Heart left ventricle (tissue), 16 donors: ENCODE results near the gene MMP21. TPM values are rescaled to one million over a fixed set of nuclear protein-coding genes. Genes with fewer than 3 reads are reported as not detected.

ENCODE experiments used
- ATAC-seq, 4 donors: fragments of 200-7000 bp; cut with Tn5 transposase; one replicate each; pipeline ENCODE4 v1.9.1; 2020 to 2022; ENCODE audit warnings: moderate library complexity in 4 of 4, mild to moderate bottlenecking in 3 of 4, moderate number of reproducible peaks in 1 of 4
- DNase-seq, 5 donors: peaks; one replicate each; pipeline ENCODE4 v3.0.0-alpha.2; 2020
- H3K27ac ChIP-seq, 12 donors: fragments of 200-600 bp; sonication (generic) in 4 of 12; one replicate each; pipeline versions ENCODE4 v1.5.0 to v1.8.0; 2016 to 2022; ENCODE audit warnings: mild to moderate bottlenecking in 2 of 12
- H3K27me3 ChIP-seq, 9 donors: fragments of 200-600 bp; sonication (generic) in 2 of 9; one replicate each; pipeline versions ENCODE4 v1.5.1 to v1.8.0; 2016 to 2022; ENCODE audit warnings: mild to moderate bottlenecking in 3 of 9
- H3K36me3 ChIP-seq, 9 donors: fragments of 200-600 bp; sonication (generic) in 2 of 9; one replicate each; pipeline versions ENCODE4 v1.5.0 to v1.8.0; 2018 to 2022; ENCODE audit warnings: mild to moderate bottlenecking in 2 of 9
- H3K4me1 ChIP-seq, 12 donors: fragments of 200-600 bp; sonication (generic) in 4 of 12; one replicate each; pipeline versions ENCODE4 v1.5.0 to v1.8.0; 2016 to 2022; ENCODE audit warnings: mild to moderate bottlenecking in 3 of 12
- H3K4me3 ChIP-seq, 12 donors: fragments of 200-600 bp; sonication (generic) in 4 of 12; one replicate each; pipeline versions ENCODE4 v1.5.0 to v1.8.0; 2017 to 2022; ENCODE audit warnings: mild to moderate bottlenecking in 9 of 12, moderate library complexity in 4 of 12
- H3K9me3 ChIP-seq, 12 donors: fragments of 200-600 bp; sonication (generic) in 4 of 12; one replicate each; pipeline versions ENCODE4 v1.5.0 to v1.8.0; 2016 to 2022; ENCODE audit warnings: mild to moderate bottlenecking in 1 of 12
- POLR2A ChIP-seq, 2 donors: fragments of 450-650 bp; IDR thresholded peaks; one replicate each; pipeline ENCODE4 v1.6.1; 2017; ENCODE audit warnings: antibody characterized with exemption in 2 of 2, mild to moderate bottlenecking in 2 of 2, moderate library complexity in 2 of 2
- WGBS, 4 donors: extraction: QIAGEN DNeasy Blood & Tissue Kit in 2 of 4; methylation state at CpG; one replicate each; pipeline versions ENCODE4 v1.1.5 to v1.1.7; 2013 to 2018; 5-methylcytosine and 5-hydroxymethylcytosine counted together
- intact Hi-C, 10 donors: fragments of 100-400 bp; cut with DNase I; formaldehyde crosslinking; loops; one replicate each; pipeline versions ENCODE4 v1.11.1 to v1.14.2; 2022
- polyA plus RNA-seq, 2 donors: library from polyadenylated mRNA; stranded (reverse); fragments of 200-250 nt; gene quantifications; one replicate each; pipeline ENCODE4 v1.2.3, GENCODE V29; 2013
- total RNA-seq, 9 donors: library from RNA; depleted of rRNA in 2 of 9; stranded (reverse); fragments of >200 nt in 2 of 9; fragmentation: NEBNext Ultra II Directional in 3 of 9; extraction: Animal tissue kit (Norgen Biotek cat#: 25700) in 3 of 9; gene quantifications; one replicate each; pipeline versions ENCODE4 v1.1.0 to v1.2.4, GENCODE V29; 2016 to 2023
- TF ChIP-seq, protein P1 (sequence below), 12 donors: fragments of 200-600 bp; sonication (generic) in 4 of 12; IDR thresholded peaks; one replicate each; pipeline versions ENCODE4 v1.5.0 to v1.8.0; 2018 to 2022; ENCODE audit warnings: antibody characterized with exemption in 12 of 12, mild to moderate bottlenecking in 5 of 12
- donor health status: ischemic (EF 13 %, LVEDD 7.1; RV severe dilation, severe dysfunction).
- donor health status: healthy with polysubstance abuse.
- donor health status: DM: no; HTN: yes; CAD: no.
- donor health status: DM: no; HTN: no; CAD: no.
- donor health status: ischemic (EF 25% LVEDD 6.9; RV normal size, moderate dysfunction).
- donor health status: ischemic (EF 25% LVEDD 5.7; RV mildly dilated, moderate dysfunction).
- donor health status: healthy.
- donor health status: DM: yes; HTN: yes; CAD: no.
- donor health status: ischemic (EF 35%, LVEDD 5.7; RV mildly dilated, moderate dysfunction).
- donor health status: nonischemic (EF 11% LVEDD 7.7; RV severe dilation, severe dysfunction).
- donor health status: DM: yes; HTN: yes; CAD: no.
- donor health status: PGD.
- donor health status: ischemic (EF 29% LVEDD 5.4; RV normal size, mild dysfunction).
- donor health status: nonischemic (EF 23%, LVEDD 6.1; RV moderate dilation, normal function).

Gene MMP21
- total and polyA plus RNA-seq, 11 donors: 0.09 to 0.25 (median 0.11) TPM; not detected in 8

DNA sequence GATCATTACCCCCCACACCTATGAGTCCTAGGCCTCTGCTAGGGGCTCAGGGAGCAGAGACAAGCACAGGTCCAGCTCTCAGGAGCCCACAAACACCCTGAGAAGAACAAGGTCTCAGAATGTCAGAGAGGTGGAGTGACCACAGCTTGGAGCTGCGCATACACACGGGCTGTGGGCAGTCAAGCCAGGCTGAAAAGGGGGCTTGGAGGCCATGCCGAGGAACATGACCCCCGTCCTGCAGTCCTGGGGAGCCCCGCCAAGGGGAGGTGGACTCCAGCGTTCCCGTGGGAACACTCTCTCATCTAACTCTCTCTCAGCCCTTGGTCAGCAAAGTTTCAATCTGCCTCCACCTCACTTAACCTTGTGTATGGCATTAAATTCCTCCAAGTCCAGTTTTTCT is 7.8 kb upstream of the MMP21 start:
- no peaks in the 10 kb centered on the region for H3K27me3 ChIP-seq
- DNase-seq (no peak), ATAC-seq (no peak)
- intact Hi-C loops: no loop called here
- H3K4me3 ChIP-seq: no peak overlapping the region
- WGBS, 4 donors: 94 to 97% (median 95%) methylated on average over 7 of the region's 7 CpGs
- H3K4me1 ChIP-seq: no peaks in the 10 kb centered on the region
- no peak overlapping the region for H3K27ac ChIP-seq
- peaks cover 0 to 9% (median 7%) of the 10 kb centered on the region in 9 donors for H3K36me3 ChIP-seq
- TF ChIP-seq POLR2A (IDR thresholded peaks at IDR 0.05): no peak
- TF ChIP-seq, protein P1, sequence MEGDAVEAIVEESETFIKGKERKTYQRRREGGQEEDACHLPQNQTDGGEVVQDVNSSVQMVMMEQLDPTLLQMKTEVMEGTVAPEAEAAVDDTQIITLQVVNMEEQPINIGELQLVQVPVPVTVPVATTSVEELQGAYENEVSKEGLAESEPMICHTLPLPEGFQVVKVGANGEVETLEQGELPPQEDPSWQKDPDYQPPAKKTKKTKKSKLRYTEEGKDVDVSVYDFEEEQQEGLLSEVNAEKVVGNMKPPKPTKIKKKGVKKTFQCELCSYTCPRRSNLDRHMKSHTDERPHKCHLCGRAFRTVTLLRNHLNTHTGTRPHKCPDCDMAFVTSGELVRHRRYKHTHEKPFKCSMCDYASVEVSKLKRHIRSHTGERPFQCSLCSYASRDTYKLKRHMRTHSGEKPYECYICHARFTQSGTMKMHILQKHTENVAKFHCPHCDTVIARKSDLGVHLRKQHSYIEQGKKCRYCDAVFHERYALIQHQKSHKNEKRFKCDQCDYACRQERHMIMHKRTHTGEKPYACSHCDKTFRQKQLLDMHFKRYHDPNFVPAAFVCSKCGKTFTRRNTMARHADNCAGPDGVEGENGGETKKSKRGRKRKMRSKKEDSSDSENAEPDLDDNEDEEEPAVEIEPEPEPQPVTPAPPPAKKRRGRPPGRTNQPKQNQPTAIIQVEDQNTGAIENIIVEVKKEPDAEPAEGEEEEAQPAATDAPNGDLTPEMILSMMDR (IDR thresholded peaks at IDR 0.05): no peak
- H3K9me3 ChIP-seq: peaks cover 0 to 5% (median 0%) of the 10 kb centered on the region in 12 donors

DNA sequence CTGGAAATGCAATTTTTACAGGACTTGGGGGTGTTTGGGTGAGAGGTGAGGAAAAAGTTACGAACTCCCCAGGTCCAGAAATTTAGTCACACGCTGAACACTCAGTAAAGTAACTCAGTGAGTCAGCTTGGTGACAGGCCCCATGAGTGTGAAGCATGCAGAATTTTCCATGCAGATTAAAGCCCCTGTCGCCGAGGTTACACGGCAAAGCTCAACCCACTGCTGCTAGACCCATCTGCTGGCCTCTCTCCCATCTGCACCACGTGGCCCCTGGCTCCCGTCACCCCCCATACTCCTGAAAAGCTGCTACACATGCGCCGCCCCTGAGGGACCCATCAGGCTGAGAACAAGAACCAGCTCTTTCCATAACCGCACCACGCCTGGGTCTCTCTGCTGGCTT is 7.0 kb upstream of the MMP21 start:
- no peak for ATAC-seq
- no peak for DNase-seq
- H3K4me3 ChIP-seq: no peak overlapping the region
- H3K9me3 ChIP-seq: peaks cover 0 to 5% (median 0%) of the 10 kb centered on the region in 12 donors
- intact Hi-C loops: no loop called here
- no peaks in the 10 kb centered on the region for H3K4me1 ChIP-seq
- H3K27me3 ChIP-seq: no peaks in the 10 kb centered on the region
- WGBS, 4 donors: 70 to 94% (median 76%) methylated on average over 2 to 11 of the region's 11 CpGs
- TF ChIP-seq, protein P1 (IDR thresholded peaks at IDR 0.05): no peak
- no peak for TF ChIP-seq POLR2A (IDR thresholded peaks at IDR 0.05)
- no peak overlapping the region for H3K27ac ChIP-seq
- peaks cover 0 to 3% (median 0%) of the 10 kb centered on the region in 9 donors for H3K36me3 ChIP-seq

DNA sequence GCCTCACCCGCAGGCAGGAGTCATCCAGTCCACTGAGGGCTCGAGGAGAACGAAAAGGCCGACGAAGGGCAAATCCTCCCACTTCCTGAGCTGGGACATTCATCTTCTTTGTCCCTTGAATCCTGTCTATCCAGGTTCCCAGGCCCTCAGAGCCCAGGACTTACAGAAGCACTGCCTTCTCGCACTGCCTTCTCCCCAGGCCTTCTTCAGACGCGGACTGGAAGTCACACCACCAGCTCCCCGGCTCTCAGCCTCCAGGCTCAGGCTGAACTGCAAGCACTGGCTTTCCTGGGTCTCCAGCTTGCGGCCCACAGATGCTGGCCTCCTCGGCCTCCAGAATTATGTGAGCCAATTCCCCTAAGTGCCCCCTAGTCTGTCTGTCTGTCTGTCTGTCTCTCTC is 6.4 kb upstream of the MMP21 start:
- DNase-seq (no peak), ATAC-seq (no peak)
- Histone ChIP-seq H3K36me3 (peaks cover 0 to 3% (median 0%) of the 10 kb centered on the region in 9 donors), H3K9me3 (peaks cover 0 to 5% (median 0%) of the 10 kb centered on the region in 12 donors), H3K4me3 (no peak overlapping the region), H3K27me3 (no peaks in the 10 kb centered on the region), H3K4me1 (no peaks in the 10 kb centered on the region), H3K27ac (no peak overlapping the region)
- intact Hi-C loops: no loop called here
- WGBS, 4 donors: 74 to 85% (median 84%) methylated on average over 11 of the region's 11 CpGs
- no peak for TF ChIP-seq POLR2A (IDR thresholded peaks at IDR 0.05)
- TF ChIP-seq, protein P1 (IDR thresholded peaks at IDR 0.05): no peak

DNA sequence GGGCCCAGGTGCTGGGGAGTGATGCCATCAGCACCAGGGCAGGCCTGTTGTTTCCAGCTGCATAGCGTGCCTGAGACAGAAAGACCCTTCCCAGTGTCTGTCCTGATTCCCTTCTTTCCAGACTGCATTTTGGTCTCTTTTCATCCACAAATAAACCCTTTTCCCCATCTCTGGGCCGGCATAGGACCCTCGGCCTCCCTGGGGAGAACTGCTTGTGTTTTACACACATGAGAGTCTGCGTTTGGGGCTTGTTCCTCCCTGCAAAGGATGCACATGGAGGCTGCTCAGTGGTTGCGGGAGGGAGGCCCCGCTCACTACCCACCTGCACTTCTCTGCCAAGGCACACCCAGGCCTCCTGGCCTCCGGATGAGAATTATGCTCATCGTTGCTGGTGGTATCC is 5.8 kb upstream of the MMP21 start:
- no peak overlapping the region for H3K4me3 ChIP-seq
- DNase-seq (no peak), ATAC-seq (no peak)
- 93 to 95% (median 94%) methylated on average over 8 of the region's 8 CpGs for WGBS, 4 donors
- no peaks in the 10 kb centered on the region for H3K27me3 ChIP-seq
- peaks cover 0 to 5% (median 0%) of the 10 kb centered on the region in 12 donors for H3K9me3 ChIP-seq
- no peak overlapping the region for H3K27ac ChIP-seq
- no peaks in the 10 kb centered on the region for H3K4me1 ChIP-seq
- TF ChIP-seq POLR2A (IDR thresholded peaks at IDR 0.05): no peak
- TF ChIP-seq, protein P1 (IDR thresholded peaks at IDR 0.05): no peak
- H3K36me3 ChIP-seq: peaks cover 0 to 3% (median 0%) of the 10 kb centered on the region in 9 donors
- intact Hi-C loops: no loop called here
